Tibial nerve (tissue), 3 donors: ENCODE data around the gene CCDC117.

Source experiments
- POLR2A ChIP-seq, 2 donors: fragments of 450-650 bp; IDR thresholded peaks; one replicate each; pipeline ENCODE4 v1.6.1; 2017; ENCODE audit warnings: antibody characterized with exemption in 2 of 2, mild to moderate bottlenecking in 2 of 2, moderate library complexity in 2 of 2
- TF ChIP-seq, protein P1 (sequence below), 5 experiments: fragments of 200-600 bp in 3 of 5; fragments of 450-650 bp in 2 of 5; sonication (generic) in 3 of 5; IDR thresholded peaks; one replicate each; pipeline ENCODE4 v1.5.1; 2016 to 2019; ENCODE audit warnings: antibody characterized with exemption in 5 of 5, mild to moderate bottlenecking in 3 of 5, moderate library complexity in 2 of 5

DNA sequence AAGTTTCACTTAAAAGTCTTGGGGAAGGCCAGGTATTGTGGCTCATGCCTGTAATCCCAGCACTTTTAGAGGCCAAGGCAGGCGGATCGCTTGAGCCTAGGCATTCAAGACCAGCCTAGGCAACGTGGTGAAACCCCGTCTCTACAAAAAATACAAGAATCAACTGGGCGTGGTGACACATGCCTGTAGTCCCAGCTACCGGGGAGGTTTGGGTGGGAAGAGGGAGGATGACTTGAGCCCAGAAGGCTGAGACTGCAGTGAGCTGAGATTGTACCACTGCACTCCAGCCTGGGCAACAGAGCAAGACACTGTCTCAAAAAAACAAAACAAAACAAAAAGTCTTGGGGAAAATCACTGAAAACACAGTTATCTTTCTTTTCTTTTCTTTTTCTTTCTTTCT lies 43.2 kb downstream of the CCDC117 start:
- TF ChIP-seq, protein P1, sequence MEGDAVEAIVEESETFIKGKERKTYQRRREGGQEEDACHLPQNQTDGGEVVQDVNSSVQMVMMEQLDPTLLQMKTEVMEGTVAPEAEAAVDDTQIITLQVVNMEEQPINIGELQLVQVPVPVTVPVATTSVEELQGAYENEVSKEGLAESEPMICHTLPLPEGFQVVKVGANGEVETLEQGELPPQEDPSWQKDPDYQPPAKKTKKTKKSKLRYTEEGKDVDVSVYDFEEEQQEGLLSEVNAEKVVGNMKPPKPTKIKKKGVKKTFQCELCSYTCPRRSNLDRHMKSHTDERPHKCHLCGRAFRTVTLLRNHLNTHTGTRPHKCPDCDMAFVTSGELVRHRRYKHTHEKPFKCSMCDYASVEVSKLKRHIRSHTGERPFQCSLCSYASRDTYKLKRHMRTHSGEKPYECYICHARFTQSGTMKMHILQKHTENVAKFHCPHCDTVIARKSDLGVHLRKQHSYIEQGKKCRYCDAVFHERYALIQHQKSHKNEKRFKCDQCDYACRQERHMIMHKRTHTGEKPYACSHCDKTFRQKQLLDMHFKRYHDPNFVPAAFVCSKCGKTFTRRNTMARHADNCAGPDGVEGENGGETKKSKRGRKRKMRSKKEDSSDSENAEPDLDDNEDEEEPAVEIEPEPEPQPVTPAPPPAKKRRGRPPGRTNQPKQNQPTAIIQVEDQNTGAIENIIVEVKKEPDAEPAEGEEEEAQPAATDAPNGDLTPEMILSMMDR (IDR thresholded peaks at IDR 0.05), result no peak
- no peak for TF ChIP-seq POLR2A (IDR thresholded peaks at IDR 0.05)
